ENCODE data around the gene PRPF6. TPM values are rescaled to one million over a fixed set of nuclear protein-coding genes. Genes with fewer than 3 reads are reported as not detected.

PRPF6 gene
- total RNA-seq, 1 experiment from 2014 or later: 181 TPM

DNA sequence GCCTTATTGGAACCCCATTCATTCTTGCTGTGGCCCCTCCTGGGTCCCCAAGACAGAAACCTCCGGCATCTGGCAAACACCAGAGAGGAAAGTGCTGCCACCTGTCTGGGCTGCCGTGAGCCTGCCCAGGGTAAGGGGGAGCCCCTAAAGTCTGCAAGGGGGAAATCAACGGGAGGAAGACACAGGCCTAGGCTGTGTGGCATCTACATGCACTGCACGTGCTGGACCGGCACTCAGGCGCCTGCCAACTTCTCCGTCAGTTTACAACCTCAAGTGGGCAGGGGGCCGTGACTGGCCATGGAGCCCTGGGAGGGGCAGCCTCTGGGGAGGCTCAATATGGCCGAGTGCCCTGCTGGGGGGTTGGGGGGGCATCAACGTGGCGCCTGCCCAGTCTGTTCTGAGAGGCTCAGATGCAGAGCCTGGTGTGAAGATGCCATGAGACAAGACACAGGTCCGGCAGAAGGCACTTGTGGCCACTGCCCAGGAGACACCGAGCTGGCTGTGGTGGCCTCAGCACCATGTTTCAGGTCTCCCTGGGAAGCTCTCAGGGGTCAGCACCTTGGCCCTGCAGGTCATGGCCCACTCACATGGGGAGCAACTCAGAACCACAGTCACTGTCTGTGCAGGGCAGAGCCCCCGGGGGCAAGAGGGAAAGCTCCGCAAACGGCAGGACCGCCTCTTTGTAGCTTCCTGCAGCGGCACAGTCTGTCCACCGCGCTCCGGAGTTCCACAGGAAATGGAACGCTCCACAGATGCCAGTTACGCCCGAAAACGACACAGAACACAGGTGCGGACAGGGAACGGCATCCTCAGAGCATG lies 33.1 kb upstream of the PRPF6 start:
- no TSS peak for BruUV-seq (replicated peaks)
- intact Hi-C loops (cut with micrococcal nuclease; ENCODE audit: unreplicated experiment): no loop called here
- Mint-ChIP-seq H3K36me3 (ENCODE audit: insufficient read depth, unreplicated experiment) (peaks cover 68% of the 10 kb centered on the region), H3K4me1 (ENCODE audit: low read depth, unreplicated experiment) (peaks cover 31% of the 10 kb centered on the region), H3K4me3 (ENCODE audit: unreplicated experiment) (peak overlapping the region; percentile 38), H3K9me3 (ENCODE audit: unreplicated experiment) (no peaks in the 10 kb centered on the region), H3K27ac (ENCODE audit: unreplicated experiment) (peak overlapping the region; percentile 75), H3K27me3 (ENCODE audit: insufficient read depth, unreplicated experiment) (peaks cover 3% of the 10 kb centered on the region)
- ChIA-PET CTCF (no interaction called here), POLR2A (no interaction called here)
- Histone ChIP-seq H3K9me3 (no peaks in the 10 kb centered on the region), H3K4me3 (ENCODE audit: low read depth, low read length) (no peak overlapping the region), H3K4me1 (peaks cover 9% of the 10 kb centered on the region; the same call in 1 of the 2 replicates), H3K27me3 (replicated peaks; ENCODE audit: control insufficient read depth, insufficient read depth, low read length) (no peaks in the 10 kb centered on the region), H3K36me3 (ENCODE audit: control insufficient read depth, insufficient read depth, low read length) (peaks cover 11% of the 10 kb centered on the region)
- DNase-seq: no peak
- TF ChIP-seq, protein P1, sequence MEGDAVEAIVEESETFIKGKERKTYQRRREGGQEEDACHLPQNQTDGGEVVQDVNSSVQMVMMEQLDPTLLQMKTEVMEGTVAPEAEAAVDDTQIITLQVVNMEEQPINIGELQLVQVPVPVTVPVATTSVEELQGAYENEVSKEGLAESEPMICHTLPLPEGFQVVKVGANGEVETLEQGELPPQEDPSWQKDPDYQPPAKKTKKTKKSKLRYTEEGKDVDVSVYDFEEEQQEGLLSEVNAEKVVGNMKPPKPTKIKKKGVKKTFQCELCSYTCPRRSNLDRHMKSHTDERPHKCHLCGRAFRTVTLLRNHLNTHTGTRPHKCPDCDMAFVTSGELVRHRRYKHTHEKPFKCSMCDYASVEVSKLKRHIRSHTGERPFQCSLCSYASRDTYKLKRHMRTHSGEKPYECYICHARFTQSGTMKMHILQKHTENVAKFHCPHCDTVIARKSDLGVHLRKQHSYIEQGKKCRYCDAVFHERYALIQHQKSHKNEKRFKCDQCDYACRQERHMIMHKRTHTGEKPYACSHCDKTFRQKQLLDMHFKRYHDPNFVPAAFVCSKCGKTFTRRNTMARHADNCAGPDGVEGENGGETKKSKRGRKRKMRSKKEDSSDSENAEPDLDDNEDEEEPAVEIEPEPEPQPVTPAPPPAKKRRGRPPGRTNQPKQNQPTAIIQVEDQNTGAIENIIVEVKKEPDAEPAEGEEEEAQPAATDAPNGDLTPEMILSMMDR (IDR thresholded peaks at IDR 0.05; ENCODE audit: insufficient read depth in 1 of 2, low read depth in 1 of 2, low read length in 1 of 2, severe bottlenecking in 1 of 2, unreplicated experiment in 1 of 2): no peak

DNA sequence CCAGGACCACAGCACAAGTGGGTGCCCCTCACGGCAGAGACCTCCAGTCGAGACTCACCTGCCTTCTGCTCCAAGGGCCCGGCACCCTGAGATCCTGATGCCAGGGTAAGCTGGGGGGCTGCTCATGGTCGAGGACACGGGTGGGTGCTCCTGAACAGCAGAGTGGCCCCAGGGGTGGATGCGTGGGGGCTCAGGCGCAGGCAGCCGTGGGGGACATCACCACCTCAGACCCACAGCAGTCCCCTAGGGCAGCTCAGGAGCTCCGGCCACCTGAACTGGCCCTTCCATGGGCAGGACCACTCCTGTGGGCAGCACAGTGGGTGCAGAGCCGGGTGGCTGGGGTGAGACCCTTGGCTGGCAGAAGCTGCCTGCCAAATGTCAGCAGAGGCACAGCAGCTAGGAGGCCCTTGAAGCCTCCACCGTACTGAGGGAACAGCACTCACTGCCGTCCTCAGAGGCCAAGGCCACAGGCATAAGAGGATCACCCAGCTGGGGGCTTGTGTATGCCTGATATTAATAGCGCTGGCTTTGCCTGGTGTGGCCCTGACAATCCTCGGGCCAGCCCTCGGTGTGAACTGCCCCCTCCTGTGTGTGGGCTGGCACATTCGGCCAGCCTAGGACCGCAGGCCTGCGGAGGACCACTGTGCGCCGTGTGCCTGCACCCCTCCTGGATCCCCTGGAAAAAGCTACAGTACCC lies 30.1 kb upstream of the PRPF6 start:
- Histone ChIP-seq H3K36me3 (ENCODE audit: control insufficient read depth, insufficient read depth, low read length) (peaks cover 5% of the 10 kb centered on the region), H3K4me3 (ENCODE audit: low read depth, low read length) (no peak overlapping the region), H3K9me3 (no peaks in the 10 kb centered on the region), H3K4me1 (peaks cover 18% of the 10 kb centered on the region), H3K27me3 (replicated peaks; ENCODE audit: control insufficient read depth, insufficient read depth, low read length) (no peaks in the 10 kb centered on the region)
- Mint-ChIP-seq H3K27ac (ENCODE audit: unreplicated experiment) (no peak overlapping the region), H3K9me3 (ENCODE audit: unreplicated experiment) (no peaks in the 10 kb centered on the region), H3K4me3 (ENCODE audit: unreplicated experiment) (no peak overlapping the region), H3K4me1 (ENCODE audit: low read depth, unreplicated experiment) (peaks cover 53% of the 10 kb centered on the region), H3K27me3 (ENCODE audit: insufficient read depth, unreplicated experiment) (peaks cover 3% of the 10 kb centered on the region), H3K36me3 (ENCODE audit: insufficient read depth, unreplicated experiment) (peaks cover 62% of the 10 kb centered on the region)
- intact Hi-C loops (cut with micrococcal nuclease; ENCODE audit: unreplicated experiment): no loop called here
- DNase-seq: no peak
- CTCF ChIA-PET: no interaction called here
- BruUV-seq (replicated peaks): no TSS peak
- TF ChIP-seq, protein P1 (IDR thresholded peaks at IDR 0.05; ENCODE audit: insufficient read depth in 1 of 2, low read depth in 1 of 2, low read length in 1 of 2, severe bottlenecking in 1 of 2, unreplicated experiment in 1 of 2): no peak
- POLR2A ChIA-PET: no interaction called here

GRCh38 chr20:63951398-63952209 lies 29.3 kb upstream of the PRPF6 start:
- Mint-ChIP-seq H3K9me3 (ENCODE audit: unreplicated experiment) (no peaks in the 10 kb centered on the region), H3K36me3 (ENCODE audit: insufficient read depth, unreplicated experiment) (peaks cover 62% of the 10 kb centered on the region), H3K27me3 (ENCODE audit: insufficient read depth, unreplicated experiment) (peaks cover 3% of the 10 kb centered on the region), H3K4me1 (ENCODE audit: low read depth, unreplicated experiment) (peaks cover 53% of the 10 kb centered on the region), H3K27ac (ENCODE audit: unreplicated experiment) (no peak overlapping the region), H3K4me3 (ENCODE audit: unreplicated experiment) (no peak overlapping the region)
- peaks cover 5% of the 10 kb centered on the region for H3K36me3 ChIP-seq (ENCODE audit: control insufficient read depth, insufficient read depth, low read length)
- DNase-seq: no peak
- no peaks in the 10 kb centered on the region for H3K9me3 ChIP-seq
- H3K27me3 ChIP-seq (replicated peaks; ENCODE audit: control insufficient read depth, insufficient read depth, low read length): no peaks in the 10 kb centered on the region
- peaks cover 18% of the 10 kb centered on the region for H3K4me1 ChIP-seq
- intact Hi-C loops (cut with micrococcal nuclease; ENCODE audit: unreplicated experiment): no loop called here
- CTCF ChIA-PET: interaction anchor here (0.5 to 0.7 kb wide), 2 partner anchors 29 to 39 kb away, joined by 3 read pairs; partner anchors contain the start of gene PRPF6
- TF ChIP-seq, protein P1 (IDR thresholded peaks at IDR 0.05; ENCODE audit: insufficient read depth in 1 of 2, low read depth in 1 of 2, low read length in 1 of 2, severe bottlenecking in 1 of 2, unreplicated experiment in 1 of 2): no peak
- H3K4me3 ChIP-seq (ENCODE audit: low read depth, low read length): no peak overlapping the region
- POLR2A ChIA-PET: no interaction called here
- BruUV-seq (replicated peaks): no TSS peak

All from Caco-2 (cell line).